CD4-positive, alpha-beta T cell treated with Interleukin-6 for 4 hours (primary cell): ENCODE results near the gene SATB2.

Experiments
- DNase-seq: peaks from one replicate; pipeline ENCODE4 v3.0.0-alpha.2; 2020; ENCODE audit warnings: mixed read lengths

The SATB2 gene

GRCh38 chr2:199449455-199449854 lies 8.3 kb downstream of the SATB2 start:
- no peak for DNase-seq

- no peak for DNase-seq
These were observed 10.7 kb downstream of the SATB2 start for GRCh38 chr2:199446996-199447576.

GRCh38 chr2:199444749-199445148 lies 13.0 kb downstream of the SATB2 start:
- DNase-seq = no peak

- DNase-seq = no peak
These were observed 14.1 kb downstream of the SATB2 start for GRCh38 chr2:199443589-199444130.

GRCh38 chr2:199442173-199442572 lies 15.6 kb downstream of the SATB2 start:
- DNase-seq = no peak

- DNase-seq = no peak
These were observed 16.0 kb downstream of the SATB2 start for GRCh38 chr2:199441759-199442158.

GRCh38 chr2:199440118-199440517 lies 17.6 kb downstream of the SATB2 start:
- DNase-seq = no peak

GRCh38 chr2:199439542-199439941 lies 18.2 kb downstream of the SATB2 start:
- DNase-seq = no peak

GRCh38 chr2:199439066-199439465 lies 18.7 kb downstream of the SATB2 start:
- DNase-seq = no peak

GRCh38 chr2:199434555-199434954 lies 23.2 kb downstream of the SATB2 start:
- no peak for DNase-seq

GRCh38 chr2:199433204-199433832 lies 24.4 kb downstream of the SATB2 start:
- no peak for DNase-seq

GRCh38 chr2:199431746-199432213 lies 26.0 kb downstream of the SATB2 start:
- no peak for DNase-seq

- no peak for DNase-seq
These were observed 27.5 kb downstream of the SATB2 start for GRCh38 chr2:199430214-199430613.

- no peak for DNase-seq
These were observed 29.4 kb downstream of the SATB2 start for GRCh38 chr2:199428291-199428690.

GRCh38 chr2:199424160-199424559 lies 33.6 kb downstream of the SATB2 start:
- no peak for DNase-seq

GRCh38 chr2:199419428-199419827 lies 38.3 kb downstream of the SATB2 start:
- no peak for DNase-seq

- no peak for DNase-seq
These were observed 43.3 kb downstream of the SATB2 start for GRCh38 chr2:199414465-199414864.

- no peak for DNase-seq
These were observed 43.7 kb downstream of the SATB2 start for GRCh38 chr2:199414001-199414400.

- DNase-seq = no peak
These were observed 47.8 kb downstream of the SATB2 start for GRCh38 chr2:199409759-199410529.

GRCh38 chr2:199407421-199407820 lies 50.3 kb downstream of the SATB2 start:
- DNase-seq = no peak

- no peak for DNase-seq
These were observed 52.5 kb downstream of the SATB2 start for GRCh38 chr2:199405241-199405640.

- DNase-seq = no peak
These were observed 52.9 kb downstream of the SATB2 start for GRCh38 chr2:199404841-199405240.

- DNase-seq = no peak
These were observed 62.4 kb downstream of the SATB2 start for GRCh38 chr2:199395311-199395710.

GRCh38 chr2:199392363-199392762 lies 65.4 kb downstream of the SATB2 start:
- DNase-seq = no peak
